ENCODE measurements around the gene MICALL2. TPM values are rescaled to one million over a fixed set of nuclear protein-coding genes. Genes with fewer than 3 reads are reported as not detected.

MICALL2 gene
- total and polyA plus RNA-seq, 4 donors = 2.9 to 16.3 (median 7.6) TPM

- WGBS = 53% methylated on average over 25 of the region's 25 CpGs
- Histone ChIP-seq H3K9me3 (ENCODE audit: control insufficient read depth in 4 of 4, low read length in 3 of 4) (peaks cover 2 to 4% (median 3%) of the 10 kb centered on the region in 4 donors), H3K36me3 (ENCODE audit: control insufficient read depth in 4 of 4, insufficient read depth in 3 of 4, low read depth in 1 of 4, low read length in 3 of 4) (no peaks in the 10 kb centered on the region), H3K4me1 (ENCODE audit: control insufficient read depth in 4 of 4, insufficient read depth in 4 of 4, low read length in 3 of 4) (no peaks in the 10 kb centered on the region), H3K27ac (ENCODE audit: low read depth in 1 of 2, low read length in 2 of 2) (no peak overlapping the region), H3K27me3 (ENCODE audit: control insufficient read depth in 4 of 4, insufficient read depth in 4 of 4, low read length in 3 of 4) (peaks cover 0 to 7% (median 3%) of the 10 kb centered on the region in 4 donors), H3K4me3 (ENCODE audit: low read depth in 1 of 3, low read length in 3 of 3) (no peak overlapping the region), H3K9ac (ENCODE audit: low read depth in 1 of 2, low read length in 2 of 2) (no peak overlapping the region)
- no peak for DNase-seq (ENCODE audit: low spot score)
- no peak for TF ChIP-seq ZBTB33 (IDR thresholded peaks at IDR 0.05)
- TF ChIP-seq NR2F2 (IDR thresholded peaks at IDR 0.05) = no peak
- no peak for TF ChIP-seq REST (IDR thresholded peaks at IDR 0.05)
- no peak for TF ChIP-seq MAX (IDR thresholded peaks at IDR 0.05)
These were observed 72.5 kb downstream of the MICALL2 start for GRCh38 chr7:1386623-1387220.

GRCh38 chr7:1385809-1386622, 73.3 kb downstream of the MICALL2 start:
- H3K27me3 ChIP-seq (ENCODE audit: control insufficient read depth in 4 of 4, insufficient read depth in 4 of 4, low read length in 3 of 4) = peaks cover 0 to 7% (median 4%) of the 10 kb centered on the region in 4 donors
- H3K9me3 ChIP-seq (ENCODE audit: control insufficient read depth in 4 of 4, low read length in 3 of 4) = no peaks in the 10 kb centered on the region
- H3K36me3 ChIP-seq (ENCODE audit: control insufficient read depth in 4 of 4, insufficient read depth in 3 of 4, low read depth in 1 of 4, low read length in 3 of 4) = no peaks in the 10 kb centered on the region
- no peaks in the 10 kb centered on the region for H3K4me1 ChIP-seq (ENCODE audit: control insufficient read depth in 4 of 4, insufficient read depth in 4 of 4, low read length in 3 of 4)
- 51% methylated on average over 38 of the region's 38 CpGs for WGBS
- no peak overlapping the region for H3K4me3 ChIP-seq (ENCODE audit: low read depth in 1 of 3, low read length in 3 of 3)
- TF ChIP-seq EGR1 (IDR thresholded peaks at IDR 0.05; ENCODE audit: low read depth in 2 of 2) = no peak
- no peak for TF ChIP-seq ZBTB33 (IDR thresholded peaks at IDR 0.05)
- TF ChIP-seq JUND (IDR thresholded peaks at IDR 0.05) = no peak
- no peak for TF ChIP-seq RXRA (IDR thresholded peaks at IDR 0.05)
- TF ChIP-seq FOXA1 (IDR thresholded peaks at IDR 0.05) = no peak
- TF ChIP-seq HNF4A (conservative IDR thresholded peaks at IDR 0.05) = no peak
- no peak overlapping the region for H3K9ac ChIP-seq (ENCODE audit: low read depth in 1 of 2, low read length in 2 of 2)
- no peak for DNase-seq (ENCODE audit: low spot score)
- no peak overlapping the region for H3K27ac ChIP-seq (ENCODE audit: low read depth in 1 of 2, low read length in 2 of 2)

All from liver (tissue), 9 donors.